HG02642 (cell line): ENCODE data around the gene SELENOI.
"Not testable (repeated sequence)": the region's sequence is repeated elsewhere in the genome, so short reads cannot be mapped to it uniquely, and the experiment has no call there.

ENCODE experiments used
- ATAC-seq: cut with Tn5 transposase; IDR thresholded peaks from one replicate; pipeline ENCODE4 v1.9.1; 2021; ENCODE audit warnings: mild to moderate bottlenecking; ENCODE audit not compliant: unreplicated experiment, poor library complexity

SELENOI gene

DNA sequence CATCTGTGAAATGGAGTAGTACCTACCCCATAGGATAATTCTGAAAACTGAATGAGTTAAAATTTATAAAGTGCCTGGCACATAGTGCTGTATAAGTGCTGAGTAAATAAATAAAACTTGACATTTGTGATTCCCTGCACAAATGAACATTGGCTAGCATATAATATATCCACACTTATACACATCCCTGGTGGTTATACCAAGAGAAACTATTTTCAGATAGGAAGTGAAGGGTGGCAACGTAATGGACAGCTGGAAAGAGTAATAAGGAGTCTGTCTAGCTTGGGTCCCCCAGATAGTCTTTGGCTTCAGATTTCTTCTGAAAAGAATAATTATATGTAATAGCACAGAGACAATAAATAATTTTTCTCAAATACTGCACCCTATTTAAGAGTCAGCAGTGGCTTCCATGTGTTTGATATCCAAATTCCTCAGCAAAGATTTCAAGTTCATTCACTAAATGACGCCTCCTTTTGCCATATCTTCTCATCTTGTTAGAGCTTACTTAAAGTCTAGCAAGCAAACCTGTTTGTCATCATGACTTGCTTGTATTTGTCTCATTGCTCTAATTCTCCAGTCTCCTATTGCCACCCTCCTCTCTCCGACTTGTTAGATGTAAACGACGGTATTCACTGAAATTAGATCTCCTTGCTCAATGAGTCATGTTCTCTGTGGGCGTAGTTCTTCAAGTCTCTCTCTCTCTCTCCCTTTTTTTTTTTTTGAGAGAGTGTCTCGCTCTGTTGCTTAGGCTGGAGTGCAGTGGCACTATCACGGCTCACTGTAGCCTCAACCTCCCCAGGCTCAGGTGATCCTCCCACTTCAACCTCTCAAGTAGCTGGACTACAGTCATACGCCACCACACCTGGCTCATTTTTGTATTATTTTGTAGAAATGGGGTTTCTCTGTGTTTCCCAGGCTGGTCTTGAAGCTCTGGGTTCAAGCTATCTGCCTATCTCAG, 9.4 kb downstream of the SELENOI start:
- no peak for ATAC-seq

DNA sequence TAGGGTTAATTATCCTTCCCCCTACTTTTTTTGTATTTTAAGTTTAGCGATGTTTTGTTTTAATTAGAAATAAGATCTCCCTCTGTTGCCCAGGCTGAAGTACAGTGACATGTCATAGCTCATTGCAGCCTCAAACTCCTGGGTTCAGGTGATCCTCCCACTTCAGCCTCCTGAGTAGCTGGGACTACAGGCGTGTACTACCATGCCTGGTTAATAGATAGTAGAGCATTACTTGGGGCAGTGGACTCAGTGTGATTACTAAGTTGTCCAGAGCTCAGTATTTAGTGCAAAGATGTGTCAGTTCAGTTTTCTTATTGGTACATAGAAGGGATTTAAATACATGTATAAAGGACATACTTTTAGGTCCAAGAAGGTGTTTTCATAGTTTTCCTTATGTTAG, 10.2 kb downstream of the SELENOI start:
- no peak for ATAC-seq

DNA sequence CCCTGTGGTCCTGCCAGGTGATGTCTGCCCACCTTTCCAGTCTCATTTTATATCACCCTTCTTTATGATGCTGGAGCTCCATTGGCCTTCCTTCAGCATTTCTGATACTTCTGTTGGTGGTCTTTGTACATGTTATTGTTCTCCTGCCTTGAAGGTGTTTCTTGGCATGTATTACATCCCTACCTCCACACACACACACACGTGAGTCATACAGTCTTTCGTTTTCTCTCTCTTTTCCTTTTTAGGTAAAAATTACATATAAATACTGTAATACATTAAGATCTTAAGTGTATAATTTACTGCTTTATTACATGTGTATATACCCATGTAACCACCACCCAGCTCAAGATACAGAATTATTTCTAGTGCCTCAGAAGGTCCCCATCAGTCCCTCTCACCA, 10.8 kb downstream of the SELENOI start:
- ATAC-seq = no peak

DNA sequence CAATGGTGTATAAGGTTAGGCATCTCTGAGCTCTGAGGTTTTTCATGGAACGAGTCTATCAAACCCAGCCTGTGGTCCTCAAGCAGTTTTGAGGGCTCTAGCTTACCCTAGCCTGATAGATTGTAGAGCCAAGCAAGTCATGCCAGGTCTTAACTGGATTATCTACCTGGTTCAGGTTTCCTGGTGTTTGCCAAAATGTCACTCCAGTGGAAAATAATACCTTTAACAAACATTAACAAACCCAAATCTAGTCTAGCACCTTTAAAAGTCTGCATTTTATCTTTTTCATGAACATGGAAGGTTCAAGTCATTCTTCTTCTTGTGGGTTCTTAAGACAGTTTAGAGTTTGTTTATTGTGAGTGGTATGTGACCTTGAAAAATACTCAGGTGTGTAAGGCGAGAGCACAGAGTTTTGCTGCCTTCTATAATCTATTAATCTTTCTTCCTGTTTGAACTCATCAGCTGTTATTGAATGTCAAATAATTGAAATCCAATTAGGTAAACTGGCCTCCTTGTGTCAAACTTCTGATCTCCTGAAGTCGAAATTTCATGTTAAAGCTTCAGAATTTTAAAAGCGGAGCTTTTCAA, 14.0 kb downstream of the SELENOI start:
- ATAC-seq = no peak

DNA sequence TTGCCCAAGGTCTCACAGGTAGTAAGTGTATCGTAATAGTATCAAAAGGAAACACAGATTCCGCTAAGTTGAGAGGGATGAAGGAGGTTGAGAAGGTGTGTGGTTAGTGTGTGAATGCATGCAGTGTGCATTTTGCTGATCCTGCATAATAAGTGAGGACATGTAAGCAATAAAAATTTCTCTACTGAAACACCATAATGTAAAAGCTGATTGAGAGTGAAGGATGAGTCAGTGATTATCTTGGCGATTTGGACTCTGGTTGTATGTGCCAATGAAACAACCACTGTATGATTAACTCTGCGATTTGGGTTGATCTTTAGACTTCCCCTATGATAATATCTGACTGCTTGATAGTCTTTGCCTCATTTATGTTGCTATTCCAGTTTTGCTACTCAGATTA, 17.4 kb downstream of the SELENOI start:
- ATAC-seq = no peak

DNA sequence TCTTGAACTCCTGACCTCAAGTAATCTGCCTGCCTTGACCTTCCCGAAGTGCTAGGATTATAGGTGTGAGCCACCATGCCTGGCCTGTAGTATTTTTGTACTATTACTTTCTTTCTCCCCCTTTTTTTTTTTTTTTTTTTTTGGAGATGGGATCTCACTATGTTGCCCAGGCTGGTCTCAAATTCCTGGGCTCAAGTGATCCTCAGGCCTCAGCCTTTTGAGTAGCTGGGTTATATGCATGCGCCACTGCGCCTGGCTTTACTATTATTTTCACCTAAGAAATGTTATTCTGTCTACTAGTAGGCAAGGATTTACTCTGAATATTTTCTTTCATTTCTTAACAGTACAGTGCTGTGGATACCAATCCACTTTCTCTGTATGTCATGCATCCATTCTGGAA, 18.0 kb downstream of the SELENOI start:
- no peak for ATAC-seq

DNA sequence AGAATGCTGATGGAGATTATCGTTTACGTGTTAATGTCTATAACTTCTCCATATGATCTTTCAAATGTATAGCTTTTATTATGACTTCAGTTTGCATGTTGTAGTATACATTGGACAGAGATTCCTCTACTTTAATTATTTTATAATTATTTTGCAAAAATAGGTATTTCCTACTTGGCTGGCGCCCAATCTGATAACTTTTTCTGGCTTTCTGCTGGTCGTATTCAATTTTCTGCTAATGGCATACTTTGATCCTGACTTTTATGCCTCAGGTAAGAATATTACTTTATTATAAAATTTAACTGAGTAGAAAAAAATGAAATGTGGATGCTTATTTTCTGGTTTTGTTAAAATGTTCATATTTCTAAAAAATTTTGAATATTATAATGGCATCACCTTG, 18.7 kb downstream of the SELENOI start:
- no peak for ATAC-seq

DNA sequence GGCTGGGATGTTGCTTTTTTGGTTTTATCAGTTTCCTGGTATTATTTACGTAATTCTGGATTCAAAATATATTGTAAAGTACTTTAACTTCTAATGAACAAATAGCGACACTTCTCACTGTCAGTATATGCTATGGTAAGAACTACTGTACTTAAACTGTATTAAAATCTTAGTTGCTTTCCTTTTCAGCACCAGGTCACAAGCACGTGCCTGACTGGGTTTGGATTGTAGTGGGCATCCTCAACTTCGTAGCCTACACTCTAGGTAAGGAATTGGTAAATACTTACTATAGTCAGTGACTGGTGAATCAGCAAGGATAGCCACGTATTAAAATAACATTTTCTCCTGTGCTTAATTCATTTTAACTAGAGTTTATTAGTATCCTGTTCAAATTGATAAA, 21.0 kb downstream of the SELENOI start:
- no peak for ATAC-seq

DNA sequence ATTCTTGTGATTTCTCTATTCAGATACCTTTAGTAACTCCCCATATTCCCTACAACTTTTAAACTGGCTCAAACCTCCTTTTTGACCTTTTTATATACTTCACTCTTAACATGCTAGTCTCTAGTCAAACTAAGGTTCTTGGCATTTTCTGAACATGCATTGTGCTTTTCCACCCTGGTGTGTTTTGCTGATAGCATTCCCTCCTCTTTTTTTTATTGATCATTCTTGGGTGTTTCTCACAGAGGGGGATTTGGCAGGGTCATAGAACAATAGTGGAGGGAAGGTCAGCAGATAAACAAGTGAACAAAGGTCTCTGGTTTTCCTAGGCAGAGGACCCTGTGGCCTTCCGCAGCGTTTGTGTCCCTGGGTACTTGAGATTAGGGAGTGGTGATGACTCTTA, 23.7 kb downstream of the SELENOI start:
- not testable (repeated sequence) for ATAC-seq

DNA sequence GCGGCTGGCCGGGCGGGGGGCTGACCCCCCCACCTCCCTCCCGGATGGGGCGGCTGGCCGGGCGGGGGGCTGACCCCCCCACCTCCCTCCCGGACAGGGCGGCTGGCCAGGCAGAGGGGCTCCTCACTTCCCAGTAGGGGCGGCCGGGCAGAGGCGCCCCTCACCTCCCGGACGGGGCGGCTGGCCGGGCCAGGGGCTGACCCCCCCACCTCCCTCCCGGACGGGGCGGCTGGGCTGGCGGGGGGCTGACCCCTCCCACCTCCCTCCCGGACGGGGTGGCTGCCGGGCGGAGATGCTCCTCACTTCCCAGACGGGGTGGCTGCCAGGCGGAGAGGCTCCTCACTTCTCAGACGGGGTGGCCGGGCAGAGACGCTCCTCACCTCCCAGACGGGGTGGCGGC, 25.0 kb downstream of the SELENOI start:
- ATAC-seq = not testable (repeated sequence)

DNA sequence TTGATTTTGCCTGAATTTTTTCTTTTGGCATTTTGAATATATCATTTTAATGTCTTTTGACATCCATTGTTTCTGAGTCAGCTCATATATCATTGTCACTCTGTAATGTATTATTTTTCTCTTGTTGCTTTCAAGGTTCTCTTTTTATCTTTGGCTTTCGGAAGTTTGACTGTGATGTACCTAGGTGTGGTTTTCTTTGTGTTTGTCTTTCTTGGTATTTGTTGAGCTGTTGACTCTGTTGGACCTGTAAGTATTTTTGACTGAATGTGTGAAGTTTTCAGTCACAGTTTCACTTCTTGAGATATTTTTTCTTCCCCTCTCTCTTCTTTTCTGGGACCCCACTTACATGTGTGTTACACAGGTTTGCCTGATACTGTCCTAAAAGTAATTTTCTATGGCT, 30.9 kb downstream of the SELENOI start:
- ATAC-seq = no peak

DNA sequence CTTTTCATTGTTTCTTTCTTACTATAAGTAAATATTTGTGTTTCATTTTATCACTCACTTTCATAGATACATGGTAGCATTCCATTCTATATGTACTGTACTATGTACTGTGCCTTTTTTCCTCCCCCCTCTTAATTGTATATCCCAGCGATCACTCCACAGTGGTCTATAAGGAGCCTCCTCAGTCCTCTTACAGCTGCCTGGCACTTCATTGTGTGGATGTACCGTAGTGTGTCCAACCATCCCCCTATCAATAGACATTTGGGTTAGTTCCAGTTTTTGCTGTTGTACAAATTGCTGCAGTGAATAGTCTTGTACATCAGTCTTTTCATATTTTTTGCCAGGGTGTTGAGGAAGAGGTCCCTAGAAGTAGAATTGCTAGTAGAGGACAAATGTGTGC, 34.3 kb downstream of the SELENOI start:
- no peak for ATAC-seq

DNA sequence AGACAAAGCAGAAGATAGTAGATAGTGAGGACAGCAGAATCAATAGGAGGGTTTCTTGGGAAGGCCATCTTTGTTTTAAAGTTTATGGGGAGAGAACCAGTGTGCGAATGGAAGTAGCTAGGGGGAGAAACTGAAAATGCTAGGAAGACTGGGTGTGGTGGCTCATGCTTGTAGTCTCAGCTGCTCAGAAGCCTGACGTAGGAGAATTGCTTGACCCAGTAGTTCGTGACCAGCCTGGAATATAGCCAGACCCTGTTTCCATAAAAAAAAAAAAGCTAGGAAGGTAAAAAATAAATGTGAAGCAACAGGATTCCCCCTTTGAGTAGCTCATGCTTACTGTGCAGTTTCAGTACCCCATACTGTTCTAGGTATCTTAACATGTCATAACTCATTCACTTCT, 36.6 kb downstream of the SELENOI start:
- ATAC-seq = no peak

DNA sequence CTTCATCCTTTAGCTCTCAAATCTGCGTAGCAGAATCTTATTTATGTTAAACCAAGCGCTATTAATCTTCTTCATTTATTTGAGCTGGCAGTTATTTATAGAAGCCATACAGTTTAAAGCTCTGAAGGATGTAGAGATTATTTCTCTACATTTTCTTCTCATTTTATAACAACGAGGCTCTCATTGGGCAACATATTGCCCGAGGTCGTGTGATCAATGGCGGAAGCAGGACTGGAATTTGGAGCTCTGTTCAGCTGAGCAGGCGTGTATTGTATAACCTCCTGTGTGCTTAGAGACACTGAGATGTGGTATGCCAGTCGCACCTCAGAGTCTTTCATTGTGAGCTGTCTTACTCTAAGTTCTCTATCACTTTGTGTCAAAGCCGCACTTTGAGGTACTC, 38.2 kb downstream of the SELENOI start:
- ATAC-seq = no peak

DNA sequence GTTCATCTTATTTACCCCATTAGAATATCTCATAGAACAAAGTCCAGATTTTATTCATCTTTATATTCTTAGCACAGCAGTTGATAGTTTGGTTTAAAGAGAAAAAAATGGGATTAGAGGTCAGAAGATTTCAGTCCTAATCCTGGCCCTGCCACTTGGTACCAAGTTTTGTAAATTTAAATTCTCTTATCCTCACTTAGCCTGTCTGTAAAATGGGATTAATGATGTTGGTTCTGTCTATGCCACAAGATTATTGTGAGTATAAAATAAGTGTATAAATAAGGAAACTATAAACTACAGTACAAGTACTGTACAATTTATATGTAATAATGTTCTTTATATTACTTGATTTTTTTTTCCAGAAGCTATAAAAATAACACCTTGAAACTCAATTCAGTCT, 38.7 kb downstream of the SELENOI start:
- ATAC-seq = no peak

DNA sequence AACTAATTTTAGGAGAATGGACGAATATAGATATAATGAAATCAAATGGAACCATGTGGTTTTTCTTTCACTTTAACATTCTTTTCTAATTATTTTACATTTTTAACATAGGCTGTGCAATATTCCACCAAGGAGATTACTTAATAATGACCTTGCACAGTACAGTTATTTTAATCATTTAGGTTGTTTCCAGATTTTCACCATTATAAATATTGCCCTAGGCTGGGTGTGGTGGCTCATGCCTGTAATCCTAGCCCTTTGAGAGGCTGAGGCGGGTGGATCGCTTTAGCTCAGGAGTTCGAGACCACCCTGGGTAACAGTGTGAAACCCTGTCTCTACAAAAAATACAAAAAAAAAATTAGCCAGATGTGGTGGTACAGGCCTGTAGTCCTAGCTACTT, 41.2 kb downstream of the SELENOI start:
- ATAC-seq = no peak

DNA sequence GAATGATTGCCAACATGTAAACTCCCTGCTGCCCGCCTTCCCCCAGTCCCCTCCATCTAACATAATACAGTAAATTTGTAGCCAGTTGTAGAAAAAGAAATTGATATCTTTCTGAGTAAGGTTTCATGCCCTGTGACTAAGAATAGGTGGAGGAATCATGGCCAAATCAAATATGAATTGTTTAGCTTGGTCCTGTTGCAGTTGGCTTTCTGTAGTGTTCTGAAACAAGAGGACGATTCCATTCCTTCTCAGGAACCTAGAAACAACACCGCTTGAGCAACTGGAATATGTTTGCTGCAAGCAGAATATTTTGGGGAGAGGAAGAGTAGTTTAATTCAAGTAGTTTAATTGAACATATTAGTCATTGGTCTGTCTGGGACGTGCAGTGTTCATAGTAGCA, 48.8 kb downstream of the SELENOI start:
- ATAC-seq = no peak

DNA sequence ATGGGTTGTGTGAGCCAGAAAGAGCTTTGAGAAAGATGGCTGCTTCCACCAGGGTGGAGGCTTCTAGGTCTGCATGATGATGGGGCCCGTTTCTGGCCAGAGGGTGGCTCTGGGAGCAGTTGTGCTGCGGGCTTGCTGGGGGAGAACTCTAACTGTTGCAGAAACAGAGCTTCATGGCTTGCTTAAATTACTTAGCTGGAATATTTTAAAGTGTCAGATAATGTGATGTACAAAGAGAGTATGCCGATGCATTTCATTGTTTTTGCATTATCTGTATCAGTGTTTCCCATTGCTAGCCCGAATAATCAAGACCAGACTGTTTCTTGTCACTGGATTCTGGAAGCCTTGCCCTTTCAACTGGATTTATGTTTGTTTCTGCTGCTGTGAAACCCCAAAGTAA, 49.5 kb downstream of the SELENOI start:
- ATAC-seq = no peak

DNA sequence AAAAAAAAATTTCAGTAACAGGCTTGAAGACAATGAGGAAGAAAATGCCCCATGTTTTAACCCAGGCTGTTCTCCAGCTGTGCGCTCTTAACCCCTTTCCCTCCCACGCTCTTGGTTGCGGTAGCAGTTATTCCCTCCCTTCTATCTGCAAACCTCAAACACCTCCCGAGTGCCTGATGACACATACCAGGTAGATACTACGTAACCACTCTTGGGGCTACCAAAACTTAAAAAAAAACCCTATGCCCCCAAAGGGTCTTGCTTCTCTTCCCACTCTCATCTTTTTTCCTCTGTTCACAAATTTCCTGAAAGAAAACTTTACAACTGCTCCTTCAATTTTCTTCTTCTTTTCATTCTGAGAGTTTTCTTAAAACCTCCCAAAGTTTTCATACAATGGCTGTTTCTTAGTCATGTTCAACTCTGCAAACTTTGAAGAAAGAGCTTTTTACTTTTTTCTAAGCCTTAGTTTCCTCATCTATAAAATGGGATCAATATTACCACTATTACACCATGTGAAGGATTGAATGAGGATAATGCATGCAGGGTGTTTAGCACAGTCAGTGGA, 50.9 kb downstream of the SELENOI start:
- no peak for ATAC-seq

DNA sequence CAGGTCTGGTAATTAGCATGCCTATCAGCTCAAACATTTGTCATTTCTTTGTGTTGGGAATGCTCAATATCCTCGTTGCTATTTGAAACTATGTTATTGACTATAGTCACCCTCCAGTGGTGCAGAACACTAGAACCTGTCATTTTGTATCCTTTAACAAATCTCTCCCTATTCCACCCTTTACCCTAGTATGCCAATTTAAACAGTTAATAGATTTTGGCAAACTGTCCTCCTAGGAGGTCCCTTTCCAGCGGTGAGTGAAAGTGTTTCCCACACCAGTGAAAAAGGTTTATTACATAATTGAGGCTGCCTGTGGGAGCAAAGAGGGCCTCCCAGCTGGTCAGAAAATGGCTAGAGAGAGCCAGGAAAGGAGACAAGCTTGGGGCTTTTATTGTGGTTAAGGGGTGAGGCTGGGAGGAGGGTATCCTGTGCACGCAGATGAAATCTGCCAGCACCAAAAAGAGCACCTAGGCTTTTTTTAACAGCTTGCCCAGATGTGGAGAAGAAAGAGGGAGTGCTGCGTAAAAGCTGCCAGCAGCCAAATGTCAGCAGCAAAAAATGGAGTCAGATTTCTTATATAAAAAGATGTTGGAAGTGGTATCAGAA, 53.9 kb downstream of the SELENOI start:
- ATAC-seq = no peak

DNA sequence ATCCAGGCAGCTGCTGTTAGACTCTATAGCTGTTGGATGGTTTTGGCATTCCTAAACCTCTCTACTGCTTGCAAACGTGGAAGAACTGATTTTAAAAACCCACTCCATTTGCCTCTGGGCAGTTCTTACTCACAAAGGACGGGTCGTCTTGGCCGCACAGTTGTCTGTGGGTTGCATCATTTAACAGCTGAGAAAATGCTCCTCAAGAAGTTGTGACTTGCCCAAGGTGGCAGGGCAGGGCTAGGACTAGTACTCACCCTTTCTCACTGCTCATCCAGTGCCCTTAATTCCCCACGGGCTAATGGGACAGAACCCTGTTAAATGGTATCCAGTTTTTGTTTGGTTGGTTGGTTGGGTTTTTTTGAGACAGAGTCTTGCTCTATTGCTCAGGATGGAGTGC, 54.8 kb downstream of the SELENOI start:
- ATAC-seq = no peak
